DOHH2 (cell line): Measurements from ENCODE around the gene EEFSEC.

ENCODE experiments used
- H3F3A ChIP-seq: fragments of 200-600 bp; sonication (generic), shearing (Covaris generic); 2 replicates; pipeline ENCODE4 v1.6.0; 2016; ENCODE audit warnings: antibody characterized with exemption, mild to moderate bottlenecking; ENCODE audit not compliant: control insufficient read depth, insufficient read depth
- H3K27ac ChIP-seq: fragments of 200-600 bp; sonication (generic); 2 replicates; pipeline ENCODE4 v1.5.1; 2014; ENCODE audit warnings: low read depth, mild to moderate bottlenecking, low read length, moderate library complexity
- H3K27me3 ChIP-seq: fragments of 200-600 bp; sonication (generic); 2 replicates; pipeline ENCODE4 v1.6.1; 2014; ENCODE audit warnings: mild to moderate bottlenecking, low read length, mixed read lengths; ENCODE audit not compliant: control insufficient read depth
- H3K36me3 ChIP-seq: fragments of 200-600 bp; sonication (generic); 2 replicates; pipeline ENCODE4 v1.6.1; 2014; ENCODE audit warnings: mild to moderate bottlenecking, low read length, moderate library complexity, mixed read lengths; ENCODE audit not compliant: control insufficient read depth
- H3K4me1 ChIP-seq: fragments of 200-600 bp; sonication (generic); 2 replicates; pipeline ENCODE4 v1.6.1; 2014; ENCODE audit warnings: mild to moderate bottlenecking, low read length, mixed read lengths; ENCODE audit not compliant: control insufficient read depth
- H3K4me2 ChIP-seq: fragments of 200-600 bp; sonication (generic); 2 replicates; pipeline ENCODE4 v1.6.0; 2014; ENCODE audit warnings: mild to moderate bottlenecking, low read length, moderate library complexity
- H3K4me3 ChIP-seq: fragments of 200-600 bp; sonication (generic); 2 replicates; pipeline ENCODE4 v1.5.1; 2014; ENCODE audit warnings: mild to moderate bottlenecking, low read length, mixed read lengths
- H3K79me2 ChIP-seq: fragments of 200-600 bp; sonication (generic); 2 replicates; pipeline ENCODE4 v1.6.1; 2014; ENCODE audit warnings: mild to moderate bottlenecking, low read length, mixed read lengths; ENCODE audit not compliant: control insufficient read depth
- H3K9me2 ChIP-seq: fragments of 200-600 bp; sonication (generic); replicated peaks from 2 replicates; pipeline ENCODE4 v1.6.1; 2014; ENCODE audit warnings: mild to moderate bottlenecking, low read length, mixed read lengths; ENCODE audit not compliant: control insufficient read depth
- H3K9me3 ChIP-seq: fragments of 200-600 bp; sonication (generic); 2 replicates; pipeline ENCODE4 v1.6.1; 2014; ENCODE audit warnings: antibody characterized with exemption, low read length, mixed read lengths; ENCODE audit not compliant: control insufficient read depth, insufficient read depth
- H4K20me1 ChIP-seq: fragments of 200-600 bp; sonication (generic); 2 replicates; pipeline ENCODE4 v1.6.0; 2014; ENCODE audit warnings: low read depth, mild to moderate bottlenecking, antibody characterized with exemption, low read length, moderate library complexity; ENCODE audit not compliant: control insufficient read depth, insufficient read depth
- EZH2phosphoT487 ChIP-seq: fragments of 200-600 bp; sonication (generic); IDR thresholded peaks from 2 replicates; pipeline ENCODE4 v1.6.1; 2017; ENCODE audit warnings: borderline replicate concordance, mild to moderate bottlenecking, antibody characterized with exemption, low read length, moderate library complexity, mixed read lengths
- TF ChIP-seq, protein P1 (sequence below): fragments of 200-600 bp; sonication (generic); IDR thresholded peaks from one replicate; pipeline ENCODE4 v1.5.1; 2014; ENCODE audit warnings: antibody characterized with exemption, mild to moderate bottlenecking, low read depth, low read length; ENCODE audit not compliant: poor library complexity, severe bottlenecking

The EEFSEC gene

GRCh38 chr3:128266453-128266852, 113.2 kb downstream of the EEFSEC start:
- Histone ChIP-seq H3K9me3 (no peaks in the 10 kb centered on the region), H3K27me3 (no peaks in the 10 kb centered on the region), H3K4me1 (no peaks in the 10 kb centered on the region), H3K4me2 (no peak overlapping the region), H3K4me3 (no peak overlapping the region), H3K27ac (no peak overlapping the region), H3K79me2 (no peaks in the 10 kb centered on the region), H3F3A (no peaks in the 10 kb centered on the region), H4K20me1 (no peaks in the 10 kb centered on the region), H3K9me2 (no peaks in the 10 kb centered on the region), H3K36me3 (no peaks in the 10 kb centered on the region)
- TF ChIP-seq EZH2phosphoT487: no peak
- TF ChIP-seq, protein P1, sequence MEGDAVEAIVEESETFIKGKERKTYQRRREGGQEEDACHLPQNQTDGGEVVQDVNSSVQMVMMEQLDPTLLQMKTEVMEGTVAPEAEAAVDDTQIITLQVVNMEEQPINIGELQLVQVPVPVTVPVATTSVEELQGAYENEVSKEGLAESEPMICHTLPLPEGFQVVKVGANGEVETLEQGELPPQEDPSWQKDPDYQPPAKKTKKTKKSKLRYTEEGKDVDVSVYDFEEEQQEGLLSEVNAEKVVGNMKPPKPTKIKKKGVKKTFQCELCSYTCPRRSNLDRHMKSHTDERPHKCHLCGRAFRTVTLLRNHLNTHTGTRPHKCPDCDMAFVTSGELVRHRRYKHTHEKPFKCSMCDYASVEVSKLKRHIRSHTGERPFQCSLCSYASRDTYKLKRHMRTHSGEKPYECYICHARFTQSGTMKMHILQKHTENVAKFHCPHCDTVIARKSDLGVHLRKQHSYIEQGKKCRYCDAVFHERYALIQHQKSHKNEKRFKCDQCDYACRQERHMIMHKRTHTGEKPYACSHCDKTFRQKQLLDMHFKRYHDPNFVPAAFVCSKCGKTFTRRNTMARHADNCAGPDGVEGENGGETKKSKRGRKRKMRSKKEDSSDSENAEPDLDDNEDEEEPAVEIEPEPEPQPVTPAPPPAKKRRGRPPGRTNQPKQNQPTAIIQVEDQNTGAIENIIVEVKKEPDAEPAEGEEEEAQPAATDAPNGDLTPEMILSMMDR: no peak

GRCh38 chr3:128267541-128267940, 114.3 kb downstream of the EEFSEC start:
- TF ChIP-seq, protein P1: no peak
- TF ChIP-seq EZH2phosphoT487: no peak
- no peaks in the 10 kb centered on the region for H3K36me3 ChIP-seq
- H3F3A ChIP-seq: no peaks in the 10 kb centered on the region
- no peaks in the 10 kb centered on the region for H3K4me1 ChIP-seq
- H4K20me1 ChIP-seq: no peaks in the 10 kb centered on the region
- no peaks in the 10 kb centered on the region for H3K27me3 ChIP-seq
- H3K27ac ChIP-seq: no peak overlapping the region
- no peak overlapping the region for H3K4me3 ChIP-seq
- H3K79me2 ChIP-seq: no peaks in the 10 kb centered on the region
- no peaks in the 10 kb centered on the region for H3K9me3 ChIP-seq
- no peaks in the 10 kb centered on the region for H3K9me2 ChIP-seq
- no peak overlapping the region for H3K4me2 ChIP-seq

DNA sequence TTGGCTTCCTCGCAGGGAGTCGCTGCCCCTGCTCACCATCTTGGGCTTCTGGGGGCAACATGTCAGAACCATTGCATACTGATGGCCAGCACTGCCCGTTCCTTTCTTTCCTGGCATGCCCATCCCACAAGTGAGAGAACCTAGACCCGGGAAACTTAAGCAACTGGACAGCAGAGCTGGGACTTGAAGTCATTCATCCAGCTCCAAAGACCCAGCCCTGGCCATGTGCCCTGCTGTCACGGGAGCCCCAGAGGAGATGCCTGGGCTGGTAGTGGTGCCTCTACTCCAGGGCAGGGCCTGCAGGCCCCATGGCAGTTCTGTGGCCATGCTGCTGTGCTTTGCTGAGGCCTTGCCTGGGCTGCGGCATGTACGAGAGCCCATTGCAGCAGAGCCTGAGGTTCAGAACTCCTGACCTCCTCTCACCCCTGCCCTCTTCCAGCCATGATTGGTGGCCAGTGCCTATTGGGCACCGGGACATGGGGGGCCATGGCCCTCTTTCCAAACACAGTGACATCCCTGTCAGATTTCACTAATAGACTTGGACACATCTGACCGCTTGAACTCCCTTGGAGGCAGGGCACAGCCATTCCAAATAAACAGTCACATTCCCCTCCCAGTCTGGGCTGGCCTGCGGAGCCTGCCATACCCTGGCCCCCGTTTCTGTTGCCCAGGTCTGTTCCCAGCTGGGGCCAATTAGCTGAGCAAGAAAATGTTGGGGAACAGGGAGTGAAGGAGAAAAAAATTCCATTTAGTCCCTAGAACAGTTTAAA, 115.9 kb downstream of the EEFSEC start:
- TF ChIP-seq, protein P1: no peak
- no peak for TF ChIP-seq EZH2phosphoT487
- H3K4me1 ChIP-seq: no peaks in the 10 kb centered on the region
- no peak overlapping the region for H3K4me2 ChIP-seq
- H3K27me3 ChIP-seq: no peaks in the 10 kb centered on the region
- no peak overlapping the region for H3K27ac ChIP-seq
- no peaks in the 10 kb centered on the region for H3K36me3 ChIP-seq
- no peaks in the 10 kb centered on the region for H4K20me1 ChIP-seq
- H3K79me2 ChIP-seq: no peaks in the 10 kb centered on the region
- H3F3A ChIP-seq: no peaks in the 10 kb centered on the region
- H3K9me3 ChIP-seq: no peaks in the 10 kb centered on the region
- no peak overlapping the region for H3K4me3 ChIP-seq
- no peaks in the 10 kb centered on the region for H3K9me2 ChIP-seq
